ENCODE results near the gene MGAT5.

DNA sequence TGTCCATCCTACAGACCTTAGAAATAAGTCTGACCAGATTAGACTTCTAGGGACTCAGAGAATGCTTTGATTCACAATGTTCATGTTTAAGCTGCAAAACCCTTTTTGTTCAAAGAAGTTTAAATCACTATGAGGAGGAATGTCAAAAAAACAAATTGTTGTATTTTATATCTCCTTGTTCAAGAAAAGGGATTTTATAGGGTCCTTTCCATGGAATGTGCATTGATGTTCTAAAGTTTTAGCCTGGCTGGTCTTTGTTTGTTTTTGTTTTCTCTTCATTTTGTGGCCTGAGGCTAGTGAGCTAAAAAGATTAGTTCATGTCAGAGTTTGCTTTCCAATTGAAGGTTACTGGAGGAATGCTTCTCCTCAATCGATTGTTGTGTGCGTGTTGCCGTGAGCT, 77.2 kb downstream of the MGAT5 start:
- no peak for TF ChIP-seq HMGA2 (CRISPR knock-in tag; IDR thresholded peaks at IDR 0.05)
- no peak for TF ChIP-seq FOXJ3 (CRISPR knock-in tag; IDR thresholded peaks at IDR 0.05; ENCODE audit: borderline replicate concordance)
- TF ChIP-seq, protein P1, sequence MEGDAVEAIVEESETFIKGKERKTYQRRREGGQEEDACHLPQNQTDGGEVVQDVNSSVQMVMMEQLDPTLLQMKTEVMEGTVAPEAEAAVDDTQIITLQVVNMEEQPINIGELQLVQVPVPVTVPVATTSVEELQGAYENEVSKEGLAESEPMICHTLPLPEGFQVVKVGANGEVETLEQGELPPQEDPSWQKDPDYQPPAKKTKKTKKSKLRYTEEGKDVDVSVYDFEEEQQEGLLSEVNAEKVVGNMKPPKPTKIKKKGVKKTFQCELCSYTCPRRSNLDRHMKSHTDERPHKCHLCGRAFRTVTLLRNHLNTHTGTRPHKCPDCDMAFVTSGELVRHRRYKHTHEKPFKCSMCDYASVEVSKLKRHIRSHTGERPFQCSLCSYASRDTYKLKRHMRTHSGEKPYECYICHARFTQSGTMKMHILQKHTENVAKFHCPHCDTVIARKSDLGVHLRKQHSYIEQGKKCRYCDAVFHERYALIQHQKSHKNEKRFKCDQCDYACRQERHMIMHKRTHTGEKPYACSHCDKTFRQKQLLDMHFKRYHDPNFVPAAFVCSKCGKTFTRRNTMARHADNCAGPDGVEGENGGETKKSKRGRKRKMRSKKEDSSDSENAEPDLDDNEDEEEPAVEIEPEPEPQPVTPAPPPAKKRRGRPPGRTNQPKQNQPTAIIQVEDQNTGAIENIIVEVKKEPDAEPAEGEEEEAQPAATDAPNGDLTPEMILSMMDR (IDR thresholded peaks at IDR 0.05) = no peak
- no peak for TF ChIP-seq ESRRA (CRISPR knock-in tag; IDR thresholded peaks at IDR 0.05; ENCODE audit: borderline replicate concordance)
- TF ChIP-seq, protein P2, sequence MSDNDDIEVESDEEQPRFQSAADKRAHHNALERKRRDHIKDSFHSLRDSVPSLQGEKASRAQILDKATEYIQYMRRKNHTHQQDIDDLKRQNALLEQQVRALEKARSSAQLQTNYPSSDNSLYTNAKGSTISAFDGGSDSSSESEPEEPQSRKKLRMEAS (CRISPR knock-in tag; IDR thresholded peaks at IDR 0.05) = no peak
- no peak for TF ChIP-seq FOXK1 (CRISPR knock-in tag; IDR thresholded peaks at IDR 0.05)
- TF ChIP-seq, protein P3, sequence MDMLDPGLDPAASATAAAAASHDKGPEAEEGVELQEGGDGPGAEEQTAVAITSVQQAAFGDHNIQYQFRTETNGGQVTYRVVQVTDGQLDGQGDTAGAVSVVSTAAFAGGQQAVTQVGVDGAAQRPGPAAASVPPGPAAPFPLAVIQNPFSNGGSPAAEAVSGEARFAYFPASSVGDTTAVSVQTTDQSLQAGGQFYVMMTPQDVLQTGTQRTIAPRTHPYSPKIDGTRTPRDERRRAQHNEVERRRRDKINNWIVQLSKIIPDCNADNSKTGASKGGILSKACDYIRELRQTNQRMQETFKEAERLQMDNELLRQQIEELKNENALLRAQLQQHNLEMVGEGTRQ (CRISPR knock-in tag; IDR thresholded peaks at IDR 0.05) = no peak
- TF ChIP-seq MYBL2 (CRISPR knock-in tag; IDR thresholded peaks at IDR 0.05) = no peak
- no peak for TF ChIP-seq CREB1 (CRISPR knock-in tag; IDR thresholded peaks at IDR 0.05)
- TF ChIP-seq, protein P4, sequence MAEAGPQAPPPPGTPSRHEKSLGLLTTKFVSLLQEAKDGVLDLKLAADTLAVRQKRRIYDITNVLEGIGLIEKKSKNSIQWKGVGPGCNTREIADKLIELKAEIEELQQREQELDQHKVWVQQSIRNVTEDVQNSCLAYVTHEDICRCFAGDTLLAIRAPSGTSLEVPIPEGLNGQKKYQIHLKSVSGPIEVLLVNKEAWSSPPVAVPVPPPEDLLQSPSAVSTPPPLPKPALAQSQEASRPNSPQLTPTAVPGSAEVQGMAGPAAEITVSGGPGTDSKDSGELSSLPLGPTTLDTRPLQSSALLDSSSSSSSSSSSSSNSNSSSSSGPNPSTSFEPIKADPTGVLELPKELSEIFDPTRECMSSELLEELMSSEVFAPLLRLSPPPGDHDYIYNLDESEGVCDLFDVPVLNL (CRISPR knock-in tag; IDR thresholded peaks at IDR 0.05; ENCODE audit: borderline replicate concordance, low read depth) = no peak
- no peak for TF ChIP-seq NR3C1 (CRISPR knock-in tag; conservative IDR thresholded peaks at IDR 0.05; ENCODE audit: low read depth)
